Loucy (cell line): ENCODE results near the gene SIPA1L3.

Experiments
- H2AFZ ChIP-seq: fragments of 200-600 bp; sonication (generic); 2 replicates; pipeline ENCODE4 v1.6.0; 2016; ENCODE audit warnings: antibody characterized with exemption, mild to moderate bottlenecking, low read length, moderate library complexity
- H3F3A ChIP-seq: fragments of 200-600 bp; 2 replicates; pipeline ENCODE4 v1.6.0; 2016; ENCODE audit warnings: antibody characterized with exemption, low read depth, mild to moderate bottlenecking
- H3K27me3 ChIP-seq: fragments of 200-600 bp; sonication (generic); 2 replicates; pipeline ENCODE4 v1.6.1; 2014; ENCODE audit warnings: low read length, mild to moderate bottlenecking; ENCODE audit not compliant: insufficient read depth, poor library complexity, severe bottlenecking
- H3K36me3 ChIP-seq: fragments of 200-600 bp; sonication (generic); 2 replicates; pipeline ENCODE4 v1.6.1; 2016; ENCODE audit warnings: low read length; ENCODE audit not compliant: insufficient read depth
- H3K4me1 ChIP-seq: fragments of 200-600 bp; sonication (generic); 2 replicates; pipeline ENCODE4 v1.5.1; 2014; ENCODE audit warnings: low read length, mild to moderate bottlenecking; ENCODE audit not compliant: insufficient read depth, poor library complexity, severe bottlenecking
- H3K4me2 ChIP-seq: fragments of 200-600 bp; sonication (generic); 2 replicates; pipeline ENCODE4 v1.6.0; 2014; ENCODE audit warnings: antibody characterized with exemption, low read length, low read depth, mild to moderate bottlenecking; ENCODE audit not compliant: poor library complexity, severe bottlenecking
- H3K4me3 ChIP-seq: fragments of 200-600 bp; sonication (generic); 2 replicates; pipeline ENCODE4 v1.5.1; 2014; ENCODE audit warnings: low read length, mild to moderate bottlenecking, mixed read lengths; ENCODE audit not compliant: poor library complexity, severe bottlenecking
- H3K79me2 ChIP-seq: fragments of 200-600 bp; sonication (generic); 2 replicates; pipeline ENCODE4 v1.6.1; 2014; ENCODE audit warnings: low read length; ENCODE audit not compliant: insufficient read depth
- H3K9ac ChIP-seq: fragments of 200-600 bp; sonication (generic); 2 replicates; pipeline ENCODE4 v1.6.0; 2014; ENCODE audit warnings: mild to moderate bottlenecking, low read depth, low read length, moderate library complexity; ENCODE audit not compliant: poor library complexity, severe bottlenecking
- H3K9me2 ChIP-seq: fragments of 200-600 bp; sonication (generic); replicated peaks from 2 replicates; pipeline ENCODE4 v1.6.1; 2016; ENCODE audit warnings: low read depth, low read length, mixed read lengths
- H3K9me3 ChIP-seq: fragments of 200-600 bp; sonication (generic); 2 replicates; pipeline ENCODE4 v1.6.1; 2014; ENCODE audit warnings: mild to moderate bottlenecking, antibody characterized with exemption, low read length, low read depth; ENCODE audit not compliant: insufficient read depth
- H4K20me1 ChIP-seq: fragments of 200-600 bp; sonication (generic); 2 replicates; pipeline ENCODE4 v1.6.0; 2014; ENCODE audit warnings: antibody characterized with exemption, low read length, mild to moderate bottlenecking; ENCODE audit not compliant: insufficient read depth, poor library complexity, severe bottlenecking
- EZH2phosphoT487 ChIP-seq: fragments of 200-600 bp; IDR thresholded peaks from 2 replicates; pipeline ENCODE4 v1.6.1; 2018; ENCODE audit warnings: antibody characterized with exemption, mild to moderate bottlenecking, moderate library complexity, borderline replicate concordance
- TF ChIP-seq, protein P1 (sequence below): fragments of 200-600 bp; sonication (generic); conservative IDR thresholded peaks from 2 replicates; pipeline ENCODE4 v1.5.1; 2014; ENCODE audit warnings: mild to moderate bottlenecking, antibody characterized with exemption, low read length

The SIPA1L3 gene

DNA sequence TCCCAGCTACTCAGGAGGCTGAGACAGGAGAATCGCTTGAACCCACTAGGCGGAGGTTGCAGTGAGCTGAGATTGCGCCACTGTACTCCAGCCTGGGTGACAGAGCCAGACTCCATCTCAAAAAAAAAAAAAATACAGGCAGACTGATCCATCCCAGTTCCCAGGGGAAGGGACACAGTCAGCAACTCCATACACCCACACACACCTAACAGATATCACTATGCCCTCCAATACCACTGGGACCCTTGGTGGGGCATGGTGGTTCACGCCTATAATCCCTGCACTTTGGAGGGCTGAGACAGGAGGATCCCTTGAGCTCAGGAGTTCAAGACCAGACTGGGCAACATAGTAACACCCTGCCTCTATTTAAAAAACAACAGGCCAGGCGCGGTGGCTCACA lies 314.4 kb downstream of the SIPA1L3 start:
- no peaks in the 10 kb centered on the region for H4K20me1 ChIP-seq
- no peaks in the 10 kb centered on the region for H3K79me2 ChIP-seq
- H3K9me2 ChIP-seq = no peaks in the 10 kb centered on the region
- peaks cover 11% of the 10 kb centered on the region for H3K4me1 ChIP-seq
- no peak overlapping the region for H2AFZ ChIP-seq
- H3K27me3 ChIP-seq = no peaks in the 10 kb centered on the region
- no peaks in the 10 kb centered on the region for H3K36me3 ChIP-seq
- no peaks in the 10 kb centered on the region for H3K9me3 ChIP-seq
- no peak overlapping the region for H3K4me2 ChIP-seq
- H3K4me3 ChIP-seq = no peak overlapping the region
- no peak overlapping the region for H3K9ac ChIP-seq
- TF ChIP-seq, protein P1, sequence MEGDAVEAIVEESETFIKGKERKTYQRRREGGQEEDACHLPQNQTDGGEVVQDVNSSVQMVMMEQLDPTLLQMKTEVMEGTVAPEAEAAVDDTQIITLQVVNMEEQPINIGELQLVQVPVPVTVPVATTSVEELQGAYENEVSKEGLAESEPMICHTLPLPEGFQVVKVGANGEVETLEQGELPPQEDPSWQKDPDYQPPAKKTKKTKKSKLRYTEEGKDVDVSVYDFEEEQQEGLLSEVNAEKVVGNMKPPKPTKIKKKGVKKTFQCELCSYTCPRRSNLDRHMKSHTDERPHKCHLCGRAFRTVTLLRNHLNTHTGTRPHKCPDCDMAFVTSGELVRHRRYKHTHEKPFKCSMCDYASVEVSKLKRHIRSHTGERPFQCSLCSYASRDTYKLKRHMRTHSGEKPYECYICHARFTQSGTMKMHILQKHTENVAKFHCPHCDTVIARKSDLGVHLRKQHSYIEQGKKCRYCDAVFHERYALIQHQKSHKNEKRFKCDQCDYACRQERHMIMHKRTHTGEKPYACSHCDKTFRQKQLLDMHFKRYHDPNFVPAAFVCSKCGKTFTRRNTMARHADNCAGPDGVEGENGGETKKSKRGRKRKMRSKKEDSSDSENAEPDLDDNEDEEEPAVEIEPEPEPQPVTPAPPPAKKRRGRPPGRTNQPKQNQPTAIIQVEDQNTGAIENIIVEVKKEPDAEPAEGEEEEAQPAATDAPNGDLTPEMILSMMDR = no peak
- TF ChIP-seq EZH2phosphoT487 = no peak
- no peaks in the 10 kb centered on the region for H3F3A ChIP-seq

- no peak overlapping the region for H2AFZ ChIP-seq
- H3K4me3 ChIP-seq = no peak overlapping the region
- no peaks in the 10 kb centered on the region for H3K79me2 ChIP-seq
- H3K4me1 ChIP-seq = peaks cover 11% of the 10 kb centered on the region
- H3K36me3 ChIP-seq = no peaks in the 10 kb centered on the region
- no peak overlapping the region for H3K4me2 ChIP-seq
- H3K9ac ChIP-seq = no peak overlapping the region
- no peaks in the 10 kb centered on the region for H3K27me3 ChIP-seq
- H3K9me2 ChIP-seq = no peaks in the 10 kb centered on the region
- no peaks in the 10 kb centered on the region for H3K9me3 ChIP-seq
- TF ChIP-seq, protein P1 = no peak
- TF ChIP-seq EZH2phosphoT487 = no peak
- no peaks in the 10 kb centered on the region for H3F3A ChIP-seq
- H4K20me1 ChIP-seq = no peaks in the 10 kb centered on the region
These were observed 315.2 kb downstream of the SIPA1L3 start for GRCh38 chr19:38221919-38222830.

DNA sequence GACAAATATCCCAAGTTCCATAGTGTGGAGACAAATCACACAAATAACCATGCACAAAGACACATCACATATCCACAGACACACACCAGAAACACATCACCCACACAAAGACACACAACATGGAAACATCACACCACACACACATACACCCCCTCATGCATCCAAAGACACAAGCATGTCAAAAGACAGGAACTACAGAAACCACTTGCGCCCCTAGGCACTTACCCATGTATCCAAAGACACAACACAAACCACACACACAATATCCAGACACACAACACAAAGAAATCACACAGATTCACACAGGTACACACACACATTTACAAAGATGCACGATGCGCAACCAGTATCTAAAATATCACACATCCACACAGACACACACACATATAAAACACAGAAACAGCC lies 316.1 kb downstream of the SIPA1L3 start:
- Histone ChIP-seq H3K4me2 (peak overlapping the region; percentile 76), H3K9me3 (no peaks in the 10 kb centered on the region), H3F3A (no peaks in the 10 kb centered on the region), H3K9me2 (no peaks in the 10 kb centered on the region), H3K79me2 (no peaks in the 10 kb centered on the region), H3K4me1 (peaks cover 11% of the 10 kb centered on the region), H3K9ac (peak overlapping the region; percentile 72), H4K20me1 (no peaks in the 10 kb centered on the region), H3K4me3 (peak overlapping the region; percentile 84), H3K27me3 (no peaks in the 10 kb centered on the region), H3K36me3 (no peaks in the 10 kb centered on the region), H2AFZ (no peak overlapping the region)
- TF ChIP-seq, protein P1 = no peak
- no peak for TF ChIP-seq EZH2phosphoT487
